B cell (primary cell): ENCODE measurements around the gene RNF150.

Experiments
- EZH2 ChIP-seq: IDR thresholded peaks from 2 replicates; pipeline ENCODE4 v1.6.1; 2012; ENCODE audit warnings: borderline replicate concordance, low read depth, mild to moderate bottlenecking, moderate library complexity, low read length; ENCODE audit not compliant: insufficient read depth, poor library complexity, severe bottlenecking
- TF ChIP-seq, protein P1 (sequence below): fragments of 200-600 bp; IDR thresholded peaks from one replicate; pipeline ENCODE4 v1.8.0; 2022; ENCODE audit warnings: antibody characterized with exemption, mild to moderate bottlenecking

DNA sequence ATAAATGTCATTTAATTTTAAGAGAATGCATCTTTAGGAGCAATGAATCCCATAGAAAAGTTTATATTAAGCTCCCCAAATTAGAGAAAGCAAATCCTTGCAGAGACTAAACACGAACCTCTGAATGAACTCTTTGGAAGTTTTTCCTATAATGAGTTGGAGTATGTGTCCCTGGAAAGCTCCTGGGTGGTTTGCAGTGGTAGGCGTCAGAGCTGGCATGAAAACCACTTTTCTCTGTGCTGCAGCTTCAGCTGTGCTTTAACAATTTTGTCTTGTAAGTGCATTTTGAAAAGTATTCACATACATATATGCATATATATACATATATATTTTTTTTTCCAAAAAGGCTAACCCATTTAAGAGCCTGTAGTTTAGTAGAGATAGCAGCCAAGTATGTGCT, 228.4 kb downstream of the RNF150 start:
- TF ChIP-seq, protein P1, sequence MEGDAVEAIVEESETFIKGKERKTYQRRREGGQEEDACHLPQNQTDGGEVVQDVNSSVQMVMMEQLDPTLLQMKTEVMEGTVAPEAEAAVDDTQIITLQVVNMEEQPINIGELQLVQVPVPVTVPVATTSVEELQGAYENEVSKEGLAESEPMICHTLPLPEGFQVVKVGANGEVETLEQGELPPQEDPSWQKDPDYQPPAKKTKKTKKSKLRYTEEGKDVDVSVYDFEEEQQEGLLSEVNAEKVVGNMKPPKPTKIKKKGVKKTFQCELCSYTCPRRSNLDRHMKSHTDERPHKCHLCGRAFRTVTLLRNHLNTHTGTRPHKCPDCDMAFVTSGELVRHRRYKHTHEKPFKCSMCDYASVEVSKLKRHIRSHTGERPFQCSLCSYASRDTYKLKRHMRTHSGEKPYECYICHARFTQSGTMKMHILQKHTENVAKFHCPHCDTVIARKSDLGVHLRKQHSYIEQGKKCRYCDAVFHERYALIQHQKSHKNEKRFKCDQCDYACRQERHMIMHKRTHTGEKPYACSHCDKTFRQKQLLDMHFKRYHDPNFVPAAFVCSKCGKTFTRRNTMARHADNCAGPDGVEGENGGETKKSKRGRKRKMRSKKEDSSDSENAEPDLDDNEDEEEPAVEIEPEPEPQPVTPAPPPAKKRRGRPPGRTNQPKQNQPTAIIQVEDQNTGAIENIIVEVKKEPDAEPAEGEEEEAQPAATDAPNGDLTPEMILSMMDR, result no peak
- no peak for TF ChIP-seq EZH2
